IMR-90 (cell line): ENCODE results near the gene PSMD12. TPM values are rescaled to one million over a fixed set of nuclear protein-coding genes. Genes with fewer than 3 reads are reported as not detected.

ENCODE experiments used
- ATAC-seq: fragments of 200-7000 bp; cut with Tn5 transposase; 2 replicates; pipeline ENCODE4 v1.9.1; 2020; ENCODE audit warnings: low read depth, mild to moderate bottlenecking, moderate library complexity
- BruUV-seq: library from RNA; stranded (reverse); fragments of 400-500 nt; replicated peaks from 2 replicates; lab custom pipeline; 2021; lab: Mats Ljungman, UMichigan
- CTCF ChIA-PET: fragments of 300-600 bp; formaldehyde crosslinking; extraction: SDS; loops from one replicate; lab custom pipeline; 2021; ENCODE audit warnings: antibody characterized with exemption; lab: Yijun Ruan, JAX
- POLR2A ChIA-PET: fragments of 300-600 bp; sonication (Branson Sonifier 250); formaldehyde crosslinking; loops from one replicate; lab custom pipeline; 2022; ENCODE audit warnings: antibody characterized with exemption; ENCODE audit not compliant: unreplicated experiment; lab: Charles Lee
- DNase-seq: peaks from one replicate; pipeline ENCODE4 v3.0.0; 2013
- H2AFZ ChIP-seq: replicated peaks from 2 replicates; pipeline ENCODE3; 2013; ENCODE audit warnings: low read length, mild to moderate bottlenecking; ENCODE audit not compliant: poor library complexity
- H2AK5ac ChIP-seq: 2 replicates; pipeline ENCODE4 v1.6.1; 2013; ENCODE audit warnings: low read depth, low read length, inconsistent platforms
- H2AK9ac ChIP-seq: replicated peaks from 2 replicates; pipeline ENCODE3; 2013; ENCODE audit warnings: mild to moderate bottlenecking, low read depth, low read length, moderate library complexity; ENCODE audit not compliant: poor library complexity
- H2BK120ac ChIP-seq: 2 replicates; pipeline ENCODE4 v1.6.1; 2013; ENCODE audit warnings: low read depth, low read length, inconsistent platforms
- H2BK15ac ChIP-seq: 3 replicates; pipeline ENCODE4 v1.6.1; 2013; ENCODE audit warnings: low read depth, low read length, inconsistent platforms
- H2BK20ac ChIP-seq: 2 replicates; pipeline ENCODE4 v1.6.1; 2013; ENCODE audit warnings: low read depth, mild to moderate bottlenecking, inconsistent platforms, low read length, moderate library complexity
- H2BK5ac ChIP-seq: 2 replicates; pipeline ENCODE4 v1.6.1; 2013; ENCODE audit warnings: mild to moderate bottlenecking, low read depth, low read length, inconsistent platforms; ENCODE audit not compliant: poor library complexity, severe bottlenecking
- H3K14ac ChIP-seq: replicated peaks from 2 replicates; pipeline ENCODE4 v1.6.1; 2013; ENCODE audit warnings: low read depth, low read length, inconsistent platforms
- H3K18ac ChIP-seq: 2 replicates; pipeline ENCODE4 v1.6.1; 2013; ENCODE audit warnings: low read depth, low read length, control low read depth
- H3K23ac ChIP-seq: 2 replicates; pipeline ENCODE4 v1.6.1; 2013; ENCODE audit warnings: low read depth, low read length, inconsistent platforms
- H3K27ac ChIP-seq: 2 replicates; pipeline ENCODE4 v1.5.1; 2013; ENCODE audit warnings: mild to moderate bottlenecking, control low read depth, low read length; ENCODE audit not compliant: insufficient read depth
- H3K27me3 ChIP-seq: 2 replicates; pipeline ENCODE4 v1.6.1; 2013; ENCODE audit warnings: low read length; ENCODE audit not compliant: control insufficient read depth, insufficient read depth
- H3K36me3 ChIP-seq: 2 replicates; pipeline ENCODE4 v1.6.1; 2013; ENCODE audit warnings: low read length, mixed read lengths; ENCODE audit not compliant: control insufficient read depth, insufficient read depth
- H3K4ac ChIP-seq: 2 replicates; pipeline ENCODE4 v1.6.1; 2013; ENCODE audit warnings: low read depth, low read length, inconsistent platforms
- H3K4me1 ChIP-seq: 2 replicates; pipeline ENCODE4 v1.6.1; 2013; ENCODE audit warnings: low read length, mixed read lengths; ENCODE audit not compliant: control insufficient read depth, insufficient read depth
- H3K4me2 ChIP-seq: 2 replicates; pipeline ENCODE4 v1.6.1; 2013; ENCODE audit warnings: low read depth, mild to moderate bottlenecking, control low read depth, low read length, moderate library complexity
- H3K4me3 ChIP-seq: 2 replicates; pipeline ENCODE4 v1.5.1; 2013; ENCODE audit warnings: low read depth, mild to moderate bottlenecking, control low read depth, low read length, moderate library complexity; ENCODE audit not compliant: insufficient read depth
- H3K56ac ChIP-seq: 2 replicates; pipeline ENCODE4 v1.6.1; 2013; ENCODE audit warnings: low read length, inconsistent platforms; ENCODE audit not compliant: insufficient read depth; ENCODE audit errors: extremely low read depth
- H3K79me1 ChIP-seq, 2 experiments: 2 replicates each; pipeline ENCODE4 v1.6.1; 2013; ENCODE audit warnings: low read length in 2 of 2, inconsistent platforms in 1 of 2, low read depth in 1 of 2
- H3K9ac ChIP-seq: 2 replicates; pipeline ENCODE4 v1.6.1; 2013; ENCODE audit warnings: low read depth, low read length, control low read depth
- H3K9me1 ChIP-seq: 2 replicates; pipeline ENCODE4 v1.6.1; 2013; ENCODE audit warnings: low read length, inconsistent platforms; ENCODE audit not compliant: insufficient read depth
- H3K9me3 ChIP-seq: 2 replicates; pipeline ENCODE4 v1.6.1; 2013; ENCODE audit warnings: low read length; ENCODE audit not compliant: control insufficient read depth, insufficient read depth
- H4K20me1 ChIP-seq: 2 replicates; pipeline ENCODE4 v1.6.1; 2013; ENCODE audit warnings: low read length, inconsistent platforms; ENCODE audit not compliant: insufficient read depth
- H4K5ac ChIP-seq: 2 replicates; pipeline ENCODE4 v1.6.1; 2013; ENCODE audit warnings: mild to moderate bottlenecking, low read depth, low read length, control low read depth
- H4K8ac ChIP-seq, 2 experiments: 2 replicates each; pipeline ENCODE4 v1.6.1; 2013; ENCODE audit warnings: low read depth in 2 of 2, low read length in 2 of 2, control low read depth in 1 of 2, inconsistent platforms in 1 of 2
- H4K91ac ChIP-seq: 2 replicates; pipeline ENCODE4 v1.6.1; 2013; ENCODE audit warnings: low read depth, low read length, inconsistent platforms; ENCODE audit not compliant: insufficient read depth
- CEBPB ChIP-seq: IDR thresholded peaks from 2 replicates; pipeline ENCODE4 v1.6.1; 2012; ENCODE audit warnings: low read depth, low read length, improper control_type of control experiment
- CHD1 ChIP-seq: IDR thresholded peaks from 2 replicates; pipeline ENCODE4 v1.6.1; 2012; ENCODE audit warnings: low read depth, low read length, improper control_type of control experiment
- ELK1 ChIP-seq: fragments of 150-350 bp; IDR thresholded peaks from 2 replicates; pipeline ENCODE4 v1.6.1; 2016; ENCODE audit warnings: low read depth, mild to moderate bottlenecking, low read length, moderate library complexity, borderline replicate concordance
- MAFK ChIP-seq: IDR thresholded peaks from 2 replicates; pipeline ENCODE4 v1.6.1; 2012; ENCODE audit warnings: low read depth, low read length, improper control_type of control experiment
- MAZ ChIP-seq: IDR thresholded peaks from 2 replicates; pipeline ENCODE4 v1.6.1; 2012; ENCODE audit warnings: low read depth, mild to moderate bottlenecking, low read length, improper control_type of control experiment, moderate library complexity, borderline replicate concordance
- SMC3 ChIP-seq: fragments of 150-350 bp; IDR thresholded peaks from 2 replicates; pipeline ENCODE4 v1.6.1; 2016; ENCODE audit warnings: low read depth, mild to moderate bottlenecking, antibody characterized with exemption, low read length, moderate library complexity
- WGBS, 2 experiments: methylation state at CpG; one replicate each; pipeline versions ENCODE4 v1.1.5 to v1.1.7; 2013; ENCODE audit warnings: missing lambda C conversion rate in 2 of 2; ENCODE audit not compliant: insufficient read length in 1 of 2; ENCODE audit errors: extremely low coverage in 2 of 2; 5-methylcytosine and 5-hydroxymethylcytosine counted together
- dilution Hi-C: fragments of 300-500 bp; cut with HindIII; formaldehyde crosslinking; loops from one replicate; pipeline ENCODE4 v1.14.3; 2018; ENCODE audit warnings: low sequenced_read_pairs; ENCODE audit not compliant: unreplicated experiment
- in situ Hi-C: fragments of 300-500 bp; cut with MboI; formaldehyde crosslinking; loops from 3 replicates; pipeline ENCODE4 v1.14.3; 2019; ENCODE audit warnings: low sequenced_read_pairs, inconsistent platforms, mixed read lengths
- intact Hi-C: fragments of 100-400 bp; cut with micrococcal nuclease; formaldehyde crosslinking; loops from 2 replicates; pipeline ENCODE4 v1.10.0; 2022
- polyA plus RNA-seq, 3 experiments: library from polyadenylated mRNA; depleted of rRNA; stranded (reverse); fragments of >200 nt; gene quantifications; 2 replicates each; pipeline ENCODE4 v1.2.3, GENCODE V29; 2012; ENCODE audit warnings: low replicate concordance in 1 of 3
- total RNA-seq: library from RNA; depleted of rRNA; stranded (reverse); fragments of >200 nt; gene quantifications from 2 replicates; pipeline ENCODE4 v1.2.3, GENCODE V29; 2012

The PSMD12 gene
- total and polyA plus RNA-seq, 2 of the 4 experiments (the other 2 are of a cell fraction): 17.9 to 39.7 TPM

GRCh38 chr17:67347826-67348225 is 18.6 kb downstream of the PSMD12 start:
- Histone ChIP-seq H2BK5ac (no peak overlapping the region), H3K23ac (no peak overlapping the region), H2AK5ac (no peak overlapping the region), H2AFZ (no peak overlapping the region), H3K4ac (no peak overlapping the region), H3K14ac (no peak overlapping the region), H2BK120ac (no peak overlapping the region), H3K18ac (no peak overlapping the region), H3K4me1 (no peaks in the 10 kb centered on the region), H3K9me3 (no peaks in the 10 kb centered on the region), H4K8ac (no peak overlapping the region), H3K27ac (no peak overlapping the region), H3K56ac (no peak overlapping the region), H2BK20ac (no peak overlapping the region), H4K5ac (no peak overlapping the region), H2BK15ac (no peak overlapping the region), H4K20me1 (peaks cover 6% of the 10 kb centered on the region; the same call in 1 of the 2 replicates), H2AK9ac (no peak overlapping the region), H3K79me1 (peaks cover 25 to 28% of the 10 kb centered on the region in 2 experiments), H3K4me3 (no peak overlapping the region), H3K4me2 (no peak overlapping the region), H3K27me3 (no peaks in the 10 kb centered on the region), H4K91ac (no peak overlapping the region), H3K36me3 (peaks cover 45% of the 10 kb centered on the region), H3K9ac (no peak overlapping the region), H3K9me1 (peaks cover 3% of the 10 kb centered on the region; the same call in 1 of the 2 replicates)
- dilution Hi-C loops (no loop called here), in situ Hi-C loops (no loop called here), intact Hi-C loops (no loop called here)
- no peak for ATAC-seq
- WGBS, 2 experiments: no CpG with 5 or more reads among the region's 3 CpGs
- no peak for DNase-seq
- no TSS peak for BruUV-seq
- TF ChIP-seq SMC3: no peak
- TF ChIP-seq CEBPB: no peak
- TF ChIP-seq MAZ: no peak
- no peak for TF ChIP-seq ELK1
- TF ChIP-seq MAFK: no peak
- no peak for TF ChIP-seq CHD1
- CTCF ChIA-PET: no interaction called here
- POLR2A ChIA-PET: no interaction called here
